ENCODE measurements around the gene NT5DC2.

NT5DC2 gene

GRCh38 chr3:52511509-52511908 lies 22.1 kb downstream of the NT5DC2 start:
- DNase-seq (ENCODE audit: low read depth, low spot score), result no peak

GRCh38 chr3:52509753-52510328 lies 23.8 kb downstream of the NT5DC2 start:
- no peak for DNase-seq (ENCODE audit: low read depth, low spot score)

GRCh38 chr3:52507359-52507758 lies 26.3 kb downstream of the NT5DC2 start:
- DNase-seq (ENCODE audit: low read depth, low spot score), result no peak

GRCh38 chr3:52506266-52506966 lies 27.2 kb downstream of the NT5DC2 start:
- DNase-seq (ENCODE audit: low read depth, low spot score), result no peak

- no peak for DNase-seq (ENCODE audit: low read depth, low spot score)
These were observed 28.7 kb downstream of the NT5DC2 start for GRCh38 chr3:52504977-52505376.

- DNase-seq (ENCODE audit: low read depth, low spot score), result no peak
These were observed 29.8 kb downstream of the NT5DC2 start for GRCh38 chr3:52503788-52504424.

- no peak for DNase-seq (ENCODE audit: low read depth, low spot score)
These were observed 30.8 kb downstream of the NT5DC2 start for GRCh38 chr3:52502808-52503350.

GRCh38 chr3:52502001-52502400 lies 31.7 kb downstream of the NT5DC2 start:
- no peak for DNase-seq (ENCODE audit: low read depth, low spot score)

- DNase-seq (ENCODE audit: low read depth, low spot score), result no peak
These were observed 32.6 kb downstream of the NT5DC2 start for GRCh38 chr3:52501046-52501445.

- DNase-seq (ENCODE audit: low read depth, low spot score), result no peak
These were observed 35.3 kb downstream of the NT5DC2 start for GRCh38 chr3:52498137-52499054.

GRCh38 chr3:52495777-52496602 lies 37.7 kb downstream of the NT5DC2 start:
- no peak for DNase-seq (ENCODE audit: low read depth, low spot score)

GRCh38 chr3:52494886-52495495 lies 38.7 kb downstream of the NT5DC2 start, which contains the start of gene STAB1:
Gene STAB1, plus strand, starts transcription at chr3:52495338. Its CDS starts 76 bp downstream, at chr3:52495414.
- no peak for DNase-seq (ENCODE audit: low read depth, low spot score)

- DNase-seq (ENCODE audit: low read depth, low spot score), result no peak
These were observed 39.2 kb downstream of the NT5DC2 start for GRCh38 chr3:52494445-52494844.

- no peak for DNase-seq (ENCODE audit: low read depth, low spot score)
These were observed 40.2 kb downstream of the NT5DC2 start for GRCh38 chr3:52493232-52494017.

GRCh38 chr3:52492059-52492458 lies 41.6 kb downstream of the NT5DC2 start:
- no peak for DNase-seq (ENCODE audit: low read depth, low spot score)

GRCh38 chr3:52490939-52491526 lies 42.6 kb downstream of the NT5DC2 start:
- DNase-seq (ENCODE audit: low read depth, low spot score), result no peak

- DNase-seq (ENCODE audit: low read depth, low spot score), result no peak
These were observed 43.4 kb downstream of the NT5DC2 start for GRCh38 chr3:52490035-52490938.

GRCh38 chr3:52489453-52489852 lies 44.2 kb downstream of the NT5DC2 start:
- DNase-seq (ENCODE audit: low read depth, low spot score), result no peak
